GM18526 (cell line): ENCODE results near the gene GMPR.

Experiments used
- POLR2A ChIP-seq: IDR thresholded peaks from 3 replicates; pipeline ENCODE4 v1.6.1; 2011; ENCODE audit not compliant: insufficient read length; ENCODE audit errors: extremely low read depth

Gene GMPR

DNA sequence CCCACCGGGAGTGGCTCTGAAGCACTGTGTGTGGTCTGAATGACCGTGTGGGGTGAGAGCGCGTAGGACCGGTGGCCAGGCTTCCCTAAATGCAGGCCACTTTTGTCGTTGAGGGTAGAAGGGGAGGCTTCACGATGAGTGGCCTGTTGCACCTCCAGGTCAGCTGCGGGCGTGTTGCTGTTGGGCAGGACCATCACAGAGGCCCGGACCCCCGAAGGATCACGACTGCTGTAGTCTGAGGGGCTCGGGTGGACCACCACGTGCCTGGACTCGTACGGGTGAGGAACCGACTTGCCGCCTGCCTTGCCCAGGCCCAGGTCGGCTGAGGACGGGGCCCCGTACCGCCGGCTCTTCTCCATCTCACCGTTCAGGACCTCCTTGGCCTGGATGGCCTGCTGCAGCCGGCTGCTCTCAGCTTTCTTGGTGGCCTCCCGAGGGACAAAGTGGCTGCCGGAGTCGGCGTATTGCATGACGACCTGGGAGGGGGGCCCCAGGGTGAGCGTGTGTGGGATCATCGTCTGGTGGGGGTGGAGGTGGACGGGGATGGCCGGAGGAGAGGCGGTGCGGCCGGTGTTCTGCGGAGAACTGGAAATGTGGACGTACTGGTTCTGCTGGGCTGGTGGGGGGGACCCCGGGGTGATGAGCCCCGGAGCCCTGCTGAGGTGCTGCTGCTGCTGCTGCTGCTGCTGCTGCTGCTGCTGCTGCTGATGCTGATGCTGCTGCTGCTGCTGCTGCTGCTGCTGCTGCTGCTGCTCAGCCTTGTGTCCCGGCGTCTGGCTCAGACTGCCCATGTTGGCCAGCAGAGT, 88.8 kb downstream of the GMPR start:
- no peak for TF ChIP-seq POLR2A

DNA sequence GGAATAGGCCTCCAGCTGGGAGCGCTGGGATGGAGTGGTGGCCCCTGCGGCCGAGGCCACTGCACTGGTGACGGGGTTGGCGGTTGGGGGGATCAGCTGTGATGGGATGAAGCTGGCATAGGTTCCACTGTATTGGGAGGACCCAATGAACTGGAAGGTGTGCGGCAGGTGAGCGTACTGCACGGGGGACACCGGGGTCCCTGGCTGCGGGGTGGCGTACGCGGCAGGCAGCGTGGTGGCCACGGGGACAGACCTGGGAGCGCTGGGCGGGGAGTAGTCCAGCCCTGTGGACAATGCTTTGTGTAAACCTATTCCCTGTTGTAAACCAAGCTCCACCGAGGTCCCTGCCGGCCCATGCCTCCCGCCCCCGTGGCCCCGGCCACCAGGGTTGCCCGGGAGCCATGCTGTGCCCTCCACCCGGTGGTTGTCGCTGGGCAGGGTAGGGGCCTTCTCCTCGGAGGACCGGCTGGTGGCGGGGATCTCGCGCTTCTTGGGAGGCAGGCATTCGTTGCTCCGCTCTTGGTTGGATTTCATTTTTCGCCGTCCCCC, 89.5 kb downstream of the GMPR start:
- no peak for TF ChIP-seq POLR2A

GRCh38 chr6:16329233-16329632, 90.8 kb downstream of the GMPR start:
- no peak for TF ChIP-seq POLR2A

GRCh38 chr6:16331384-16332174, 93.2 kb downstream of the GMPR start:
- TF ChIP-seq POLR2A, result no peak

- TF ChIP-seq POLR2A, result no peak
These were observed 93.8 kb downstream of the GMPR start for GRCh38 chr6:16332175-16332542.

- no peak for TF ChIP-seq POLR2A
These were observed 95.2 kb downstream of the GMPR start for GRCh38 chr6:16333580-16333979.

GRCh38 chr6:16334671-16335070, 96.3 kb downstream of the GMPR start:
- TF ChIP-seq POLR2A, result no peak

GRCh38 chr6:16335176-16335575, 96.8 kb downstream of the GMPR start:
- no peak for TF ChIP-seq POLR2A

DNA sequence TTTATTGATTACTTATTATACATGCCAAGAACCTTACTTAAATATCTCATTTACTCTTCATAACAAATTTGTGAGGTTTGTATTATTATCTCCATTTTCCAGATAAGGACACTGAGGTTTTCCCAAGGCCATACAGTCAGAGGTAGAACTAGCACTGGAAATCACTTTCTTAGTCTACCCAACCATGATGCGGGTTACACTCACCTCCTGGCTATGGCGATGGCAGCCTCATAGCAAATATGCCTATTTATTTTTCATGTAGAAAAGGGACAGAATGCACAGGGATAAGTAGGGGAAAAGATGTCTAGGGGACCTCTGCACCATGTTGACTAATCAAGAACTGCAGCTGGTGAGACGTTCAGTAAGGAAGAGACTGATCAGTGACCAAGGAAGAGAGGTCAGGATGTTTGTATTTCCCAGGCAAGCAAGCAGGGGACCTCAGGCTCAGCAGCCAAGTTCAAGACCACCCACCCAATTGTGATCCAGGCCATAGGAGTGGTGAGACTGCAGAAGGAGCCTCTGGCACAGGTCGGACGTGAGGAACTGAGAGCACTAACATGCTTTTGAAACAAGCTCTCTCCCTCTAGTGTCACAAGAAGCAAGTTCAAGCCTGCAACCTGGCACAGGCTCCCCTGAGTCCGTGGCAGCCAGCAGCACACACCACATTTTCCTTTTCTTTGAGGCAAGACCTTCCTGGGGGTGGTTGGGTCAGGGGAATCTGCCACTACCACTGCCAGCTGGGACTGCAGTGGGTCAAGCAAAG, 97.8 kb downstream of the GMPR start:
- no peak for TF ChIP-seq POLR2A

DNA sequence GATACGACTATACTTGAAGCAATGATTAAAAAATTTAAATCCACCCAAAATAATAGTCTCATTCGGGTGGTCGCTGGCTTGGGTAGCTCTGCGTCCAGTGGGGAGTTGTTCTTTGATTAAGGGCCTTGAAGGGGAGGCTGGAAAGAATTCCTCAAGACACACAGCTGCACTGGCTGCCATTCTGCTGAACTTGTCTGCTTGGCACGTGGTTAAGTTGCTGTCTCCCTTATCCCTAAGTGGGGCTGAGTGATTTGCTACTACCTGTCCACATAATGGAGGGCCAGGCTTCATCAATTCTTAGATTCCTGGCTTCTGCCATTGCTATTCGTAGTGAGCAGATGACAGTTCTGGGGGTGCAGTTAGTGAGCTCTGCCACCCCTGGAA, 98.5 kb downstream of the GMPR start:
- TF ChIP-seq POLR2A, result no peak

GRCh38 chr6:16337295-16337975, 99.0 kb downstream of the GMPR start:
- TF ChIP-seq POLR2A, result no peak

- TF ChIP-seq POLR2A, result no peak
These were observed 100.3 kb downstream of the GMPR start for GRCh38 chr6:16338577-16339264.

DNA sequence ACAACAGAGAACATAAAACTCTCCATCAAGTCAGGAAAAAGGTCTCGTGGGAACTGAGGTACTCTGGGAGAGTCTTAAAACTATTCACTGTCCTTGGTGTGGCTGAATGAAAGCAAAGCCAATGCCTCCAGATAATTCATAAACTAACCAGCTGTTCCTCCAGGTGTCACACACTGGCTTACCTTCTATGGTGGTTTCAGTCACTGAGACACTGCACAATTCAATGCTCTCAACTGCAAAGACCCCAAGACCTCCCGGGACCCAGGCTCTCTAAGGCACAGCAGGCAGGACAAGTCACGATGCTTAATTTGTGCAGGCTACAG, 100.8 kb downstream of the GMPR start:
- TF ChIP-seq POLR2A, result no peak

- no peak for TF ChIP-seq POLR2A
These were observed 105.2 kb downstream of the GMPR start for GRCh38 chr6:16343593-16343992.
